NCI-H1417 (cell line): ENCODE data around the gene SEL1L3.
A peak's percentile ranks its signal among the peaks of the same experiment; 100 is the strongest.
"Not testable (repeated sequence)": the region's sequence is repeated elsewhere in the genome, so short reads cannot be mapped to it uniquely, and the experiment has no call there.

ENCODE experiments used
- DNase-seq, 3 experiments: peaks; one replicate each; lab custom pipeline; 2025; lab: John Stamatoyannopoulos, UW

SEL1L3 gene

DNA sequence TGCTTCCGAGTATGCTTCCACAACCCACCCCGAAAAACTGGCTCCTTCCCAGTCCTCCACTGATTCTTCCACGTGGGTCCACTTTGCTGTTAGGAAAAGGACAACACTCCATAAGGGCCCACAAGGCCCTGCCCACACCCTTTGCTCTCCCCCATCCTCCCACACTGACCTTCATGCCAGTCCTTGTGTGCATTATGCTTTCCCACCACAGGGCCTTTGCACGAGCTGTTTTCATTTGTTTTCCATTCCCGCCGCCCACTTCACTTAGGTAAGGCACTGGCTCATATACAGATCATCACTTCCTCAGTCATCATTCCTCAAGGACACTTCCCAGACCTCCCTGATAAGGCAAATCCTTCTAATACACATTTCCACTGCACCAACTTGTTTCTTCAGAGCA, 16.8 kb upstream of the SEL1L3 start:
- DNase-seq, result no peak

DNA sequence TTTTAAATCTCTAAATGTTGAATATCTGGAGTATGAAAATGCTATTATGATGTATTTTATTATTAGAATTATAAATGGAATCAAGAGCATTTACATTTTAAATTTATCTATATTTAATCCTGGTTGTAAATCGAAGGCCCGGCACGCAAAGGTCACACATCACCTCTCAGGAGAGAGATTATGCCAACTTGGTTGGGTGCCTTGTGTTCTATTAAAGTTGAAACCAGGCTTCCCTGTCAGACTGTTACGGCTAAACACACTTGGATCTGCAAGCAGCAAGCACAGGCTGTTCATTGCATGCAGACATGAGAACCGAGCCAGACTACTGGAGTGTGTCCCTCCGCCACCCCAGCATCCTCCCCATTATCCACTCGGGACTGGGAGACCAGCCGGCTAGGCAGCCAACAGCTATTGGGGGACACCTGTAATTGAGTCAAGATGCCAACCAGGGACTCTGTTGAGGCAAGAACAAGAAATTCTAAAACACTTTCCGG, 16.4 kb upstream of the SEL1L3 start:
- no peak for DNase-seq

DNA sequence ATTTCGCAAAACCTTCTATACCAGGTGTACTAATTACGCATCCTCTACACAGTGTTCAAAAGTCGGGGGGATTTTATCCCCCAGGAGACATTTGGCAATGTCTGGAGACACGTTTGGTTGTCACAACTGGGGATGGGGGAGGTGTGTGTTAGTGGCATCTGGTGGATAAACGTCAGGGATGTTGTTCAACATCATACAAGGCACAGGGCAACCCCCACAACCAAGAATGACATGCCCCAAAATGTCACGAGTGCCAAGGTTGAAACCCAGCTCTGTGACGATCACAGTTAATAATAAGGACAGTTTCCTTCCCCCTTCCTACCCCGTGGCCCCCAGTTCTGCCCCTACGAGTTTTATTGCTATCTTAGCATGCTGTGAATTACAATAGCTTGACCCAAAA, 15.9 kb upstream of the SEL1L3 start:
- DNase-seq, result no peak

DNA sequence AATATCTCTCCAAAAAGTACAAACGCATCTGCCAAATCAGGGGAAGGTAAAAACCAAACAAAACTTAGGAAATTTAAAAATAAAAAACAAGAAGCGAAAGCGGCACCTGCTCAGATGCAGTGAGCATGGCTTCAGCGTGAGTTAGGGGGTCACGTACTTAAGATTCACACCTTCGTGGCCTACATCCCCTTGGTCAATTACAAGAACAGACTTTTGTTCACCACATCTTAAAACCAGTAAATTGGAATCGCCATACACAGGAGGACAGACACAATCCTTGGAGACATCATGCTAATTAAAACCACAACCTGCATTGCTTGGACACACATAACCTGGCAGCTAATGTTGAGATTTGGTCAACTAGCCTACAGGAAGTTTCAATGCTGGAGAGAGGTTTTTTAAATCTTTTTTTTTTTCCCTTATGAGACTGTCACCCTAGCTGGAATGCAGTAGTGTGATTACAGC, 12.5 kb upstream of the SEL1L3 start:
- DNase-seq, result no peak

DNA sequence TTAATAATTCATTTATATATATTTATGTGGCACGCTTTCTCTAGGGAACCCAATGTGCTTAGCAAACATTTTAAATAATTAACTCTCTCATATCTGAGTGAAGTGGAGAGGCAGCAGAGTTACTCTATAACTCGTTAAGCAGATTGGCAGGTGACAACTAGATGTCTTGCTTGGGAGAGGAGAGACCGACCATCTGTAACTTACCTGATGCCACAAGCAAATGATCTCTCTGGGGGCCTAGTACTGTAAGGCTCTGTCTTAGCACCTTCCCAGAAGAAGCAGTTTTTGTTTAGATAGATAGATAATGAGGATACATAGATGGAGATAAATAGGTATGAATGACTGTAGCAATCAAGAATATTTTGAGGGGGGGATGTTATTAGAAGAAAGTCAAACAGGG, 11.9 kb upstream of the SEL1L3 start:
- DNase-seq, result peak in 1 of 3 experiments; percentile 43

DNA sequence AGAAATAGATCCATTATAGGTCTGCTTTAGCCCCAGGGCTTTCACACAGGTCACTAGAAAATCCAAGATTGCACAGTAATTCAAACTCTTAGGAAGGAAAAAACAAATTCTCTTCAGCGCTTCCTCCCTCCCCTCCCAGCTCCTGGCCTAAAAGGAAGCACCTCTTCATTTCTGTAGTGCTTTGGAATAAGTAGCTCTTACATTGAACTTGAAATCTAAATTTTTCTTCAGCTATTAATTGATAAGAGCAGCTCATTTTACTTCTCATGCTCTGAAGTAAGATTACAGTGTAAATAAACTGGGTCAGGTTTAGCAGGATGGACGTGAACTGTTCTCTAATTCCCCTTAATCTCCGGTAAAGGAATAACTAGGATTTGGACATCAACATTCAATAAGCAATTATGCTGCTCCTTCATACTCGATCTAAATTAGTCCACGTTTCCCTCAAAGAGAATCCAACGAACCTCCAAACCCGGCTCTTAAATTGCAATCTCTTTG, 10.9 kb upstream of the SEL1L3 start:
- DNase-seq, result peak in 2 of 3 experiments; percentile 7 to 53

DNA sequence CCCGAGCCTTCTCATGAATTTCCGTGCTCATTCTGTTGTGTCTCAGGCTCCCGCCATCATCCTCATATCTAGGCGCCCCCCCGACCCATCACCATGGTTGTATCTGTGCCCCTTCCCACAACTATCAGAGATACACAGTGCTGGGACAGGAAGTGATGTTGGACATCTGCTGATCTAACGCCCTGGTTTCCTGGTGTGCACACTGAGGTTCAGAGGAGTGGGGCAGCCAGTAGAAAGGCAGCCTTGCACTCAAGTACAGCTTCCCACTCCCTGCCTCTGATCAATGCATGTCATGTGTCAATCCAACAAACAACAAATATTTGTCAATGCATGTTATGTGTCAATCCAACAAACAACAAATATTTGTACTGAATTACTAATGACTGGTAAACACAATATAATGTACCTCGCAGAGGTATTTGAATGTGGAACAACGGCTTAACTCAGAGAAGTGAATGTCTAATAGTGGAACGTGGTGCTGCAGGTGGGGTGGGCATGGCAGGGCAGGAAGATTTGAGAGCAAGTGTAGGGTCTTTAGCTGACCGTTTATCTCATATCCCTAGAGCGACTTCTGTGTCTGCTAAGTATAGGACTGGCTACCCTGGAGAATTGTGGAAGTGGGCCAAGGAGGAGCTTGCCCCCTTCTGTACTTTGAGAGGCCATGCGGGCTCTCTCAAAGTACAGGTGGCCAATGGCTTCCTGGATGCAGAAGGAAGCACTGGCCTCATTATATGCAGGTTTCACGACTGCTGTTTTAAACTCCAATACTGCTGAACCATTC, 10.3 kb upstream of the SEL1L3 start:
- DNase-seq, result no peak

DNA sequence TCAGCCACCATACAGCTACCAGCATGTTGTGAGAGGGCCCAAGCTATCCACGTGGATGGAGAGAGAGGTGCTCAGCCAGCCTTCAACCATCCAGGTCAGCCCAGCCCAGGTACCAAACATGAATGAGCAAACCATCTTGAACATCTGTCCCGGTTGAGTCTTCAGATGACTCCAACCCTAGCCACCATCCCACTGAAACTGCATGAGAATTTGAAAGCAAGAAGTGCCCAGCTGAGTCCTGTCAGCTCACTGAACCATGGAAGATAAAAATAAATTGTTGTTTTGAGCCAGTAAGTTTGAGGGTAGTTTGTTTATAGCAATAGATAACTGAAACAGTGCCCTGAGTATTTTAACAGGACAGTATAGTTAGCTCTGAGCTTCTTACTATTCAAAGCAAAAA, 7.3 kb upstream of the SEL1L3 start:
- DNase-seq, result no peak

DNA sequence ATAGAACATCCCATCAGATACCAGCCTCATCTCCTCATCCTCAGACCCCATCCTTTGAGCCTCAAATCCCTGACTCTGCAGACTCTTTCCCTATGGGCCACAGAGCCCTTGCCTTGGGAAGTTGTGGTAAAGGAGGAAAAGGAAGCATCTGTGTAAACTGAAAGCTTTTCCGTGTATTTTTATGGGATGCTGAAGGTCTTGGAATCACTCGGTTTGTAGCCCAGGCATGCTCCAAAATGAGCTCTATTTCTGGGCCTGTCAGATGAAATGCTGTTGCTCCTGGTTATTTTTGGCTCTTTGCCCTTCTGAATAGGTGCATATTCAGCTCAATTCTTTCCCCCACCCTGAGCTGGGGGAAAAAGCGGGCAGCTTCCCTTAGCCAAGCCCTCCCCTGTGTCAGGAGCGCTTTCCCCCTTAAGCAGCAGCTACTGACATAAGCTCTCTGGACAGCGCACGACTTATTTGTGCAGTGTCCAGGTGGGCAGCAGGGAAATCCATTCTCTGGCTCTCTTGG, 5.0 kb upstream of the SEL1L3 start:
- DNase-seq, result no peak

DNA sequence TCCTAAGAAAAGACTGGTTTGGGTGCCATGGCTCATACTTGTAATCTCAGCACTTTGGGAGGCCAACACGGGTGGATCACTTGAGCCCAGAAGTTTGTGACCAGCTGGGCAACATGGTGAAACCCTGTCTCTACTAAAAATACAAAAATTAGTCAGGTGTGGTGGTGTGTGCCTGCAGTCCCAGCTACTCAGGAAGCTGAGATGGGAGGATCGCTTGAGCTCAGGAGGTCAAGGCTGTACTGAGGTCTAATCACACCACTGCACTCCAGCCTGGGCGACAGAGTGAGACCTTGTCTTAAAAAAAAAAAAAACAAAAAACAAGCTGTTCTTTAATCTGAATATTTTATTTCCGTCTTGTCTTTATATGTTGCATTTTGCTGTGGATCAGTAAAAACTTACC, 3.6 kb upstream of the SEL1L3 start:
- not testable (repeated sequence) for DNase-seq

DNA sequence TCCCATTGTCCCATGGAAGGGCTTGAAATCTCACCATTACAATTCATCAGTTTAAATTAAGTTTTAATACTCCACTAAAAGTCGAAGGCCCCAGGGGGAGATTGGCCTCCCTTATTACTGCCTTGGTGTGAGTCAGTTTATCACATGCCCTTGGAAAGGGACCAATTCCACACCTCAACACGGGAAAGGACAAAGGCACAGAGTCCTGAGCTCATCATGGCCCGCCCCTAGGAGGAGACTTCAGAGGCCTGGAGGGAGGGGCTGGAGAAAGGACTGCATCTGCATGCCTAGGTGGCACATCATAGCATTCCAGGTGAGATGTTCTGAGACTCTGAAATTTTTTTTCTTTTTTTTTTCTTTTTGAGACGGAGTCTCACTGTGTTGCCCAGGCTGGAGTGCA, 2.8 kb upstream of the SEL1L3 start:
- DNase-seq, result peak in 1 of 3 experiments; percentile 22

DNA sequence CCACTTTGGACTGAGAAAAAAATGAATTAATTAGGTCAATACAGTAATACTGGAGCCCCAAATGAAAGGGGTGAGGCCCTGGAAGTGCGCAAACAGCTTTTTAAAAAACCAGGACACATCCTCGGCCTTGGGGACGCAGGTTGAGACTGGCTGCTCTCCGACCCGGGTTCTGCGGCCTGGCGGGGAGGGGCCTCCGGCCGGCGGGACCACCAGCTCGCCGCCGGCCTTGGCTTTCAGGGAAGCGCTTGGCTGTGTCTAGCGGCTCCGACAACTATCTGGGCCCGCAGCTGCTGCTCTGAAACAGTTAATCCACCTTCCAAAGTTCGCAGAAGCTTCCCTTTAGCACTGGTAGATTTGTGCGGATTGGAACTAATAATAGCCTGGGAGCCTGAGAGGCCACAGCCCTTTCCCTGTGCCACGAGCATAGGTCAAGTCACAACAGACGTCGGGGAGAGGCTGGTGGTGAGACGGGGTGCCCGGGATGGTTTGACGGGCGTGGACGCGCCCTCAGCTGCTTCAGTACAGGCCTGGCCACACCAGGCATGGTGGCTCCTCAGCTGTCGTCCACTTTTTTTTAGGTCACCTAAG, 1.1 kb upstream of the SEL1L3 start:
- DNase-seq, result no peak

DNA sequence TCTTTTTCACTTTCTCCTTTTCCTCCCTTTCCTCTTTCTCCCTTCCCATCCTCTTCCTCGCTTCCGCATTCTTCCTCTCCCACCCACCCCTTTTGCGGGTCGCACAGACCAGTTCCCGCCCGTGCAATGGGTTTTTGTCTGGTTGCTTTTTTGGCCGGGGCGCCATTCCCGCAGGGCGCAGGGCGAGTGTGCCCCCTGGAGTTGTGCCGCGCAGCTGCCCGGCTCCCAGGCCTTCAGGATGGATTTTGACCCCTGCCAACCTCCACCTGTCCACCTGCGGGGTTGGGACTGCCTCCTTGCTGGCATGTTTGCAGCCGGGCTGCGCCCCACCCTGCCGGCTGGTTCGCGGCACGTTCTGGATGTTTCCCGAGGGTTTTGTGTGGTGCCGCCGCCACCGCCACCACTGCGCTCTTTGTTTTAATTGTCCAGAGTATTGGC, 578 bp upstream of the SEL1L3 start:
- peak in 2 of 3 experiments; percentile 57 to 62 for DNase-seq

DNA sequence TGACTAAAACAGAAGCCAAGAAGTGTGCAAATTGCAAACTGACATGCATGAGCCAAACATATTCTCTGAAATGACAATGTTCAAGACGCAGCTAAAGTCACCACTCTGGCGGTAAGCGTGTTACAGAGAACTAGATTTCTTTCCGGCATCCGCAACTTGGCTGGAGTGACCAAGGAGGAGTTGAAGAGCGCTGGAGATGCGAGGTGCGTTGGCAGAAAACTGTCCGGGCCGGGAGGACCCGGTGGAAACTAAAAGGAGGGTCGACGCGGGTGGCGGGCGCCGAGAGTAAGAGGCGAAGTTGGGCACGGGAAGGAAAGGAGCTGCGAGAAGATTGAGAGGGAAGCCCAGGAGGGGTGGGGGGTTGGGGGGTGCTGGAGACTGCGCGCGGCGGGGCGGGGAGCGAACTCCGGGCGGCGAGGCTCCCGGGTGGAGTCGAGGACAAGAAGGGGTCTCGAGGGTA, 807 bp downstream of the SEL1L3 start:
- peak; percentile 29 to 70 (median 58) for DNase-seq

DNA sequence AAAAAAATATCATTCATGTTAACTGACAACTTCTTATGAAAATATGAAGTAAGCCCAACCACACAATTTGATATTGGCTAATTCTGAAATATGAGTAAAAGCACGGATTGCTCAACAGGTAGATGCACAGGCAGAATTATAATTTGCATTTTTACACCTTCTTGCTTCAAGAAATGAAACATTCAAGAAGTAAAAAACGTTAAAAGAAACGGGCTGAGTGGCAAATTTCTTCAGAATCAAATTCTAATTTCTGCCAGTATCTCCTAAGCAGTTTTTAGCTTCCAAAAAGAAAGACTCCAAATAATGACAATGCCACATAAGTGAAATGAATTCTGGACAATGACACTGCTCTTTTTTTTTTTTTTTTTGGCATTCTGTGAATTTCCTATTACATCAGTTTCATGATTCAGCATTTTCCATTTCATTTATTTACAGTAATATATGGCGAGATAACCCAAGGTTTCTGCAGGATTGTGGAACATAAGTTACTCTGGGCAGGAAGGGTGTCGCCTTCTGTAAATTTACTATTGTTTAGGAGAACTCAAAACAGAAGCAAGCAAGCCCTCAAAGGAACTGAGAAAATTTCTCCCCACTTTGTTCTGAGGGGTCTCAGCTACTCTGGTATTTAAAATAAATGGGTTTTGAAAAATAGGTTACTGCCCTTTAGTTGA, 1.4 kb downstream of the SEL1L3 start:
- DNase-seq, result no peak

DNA sequence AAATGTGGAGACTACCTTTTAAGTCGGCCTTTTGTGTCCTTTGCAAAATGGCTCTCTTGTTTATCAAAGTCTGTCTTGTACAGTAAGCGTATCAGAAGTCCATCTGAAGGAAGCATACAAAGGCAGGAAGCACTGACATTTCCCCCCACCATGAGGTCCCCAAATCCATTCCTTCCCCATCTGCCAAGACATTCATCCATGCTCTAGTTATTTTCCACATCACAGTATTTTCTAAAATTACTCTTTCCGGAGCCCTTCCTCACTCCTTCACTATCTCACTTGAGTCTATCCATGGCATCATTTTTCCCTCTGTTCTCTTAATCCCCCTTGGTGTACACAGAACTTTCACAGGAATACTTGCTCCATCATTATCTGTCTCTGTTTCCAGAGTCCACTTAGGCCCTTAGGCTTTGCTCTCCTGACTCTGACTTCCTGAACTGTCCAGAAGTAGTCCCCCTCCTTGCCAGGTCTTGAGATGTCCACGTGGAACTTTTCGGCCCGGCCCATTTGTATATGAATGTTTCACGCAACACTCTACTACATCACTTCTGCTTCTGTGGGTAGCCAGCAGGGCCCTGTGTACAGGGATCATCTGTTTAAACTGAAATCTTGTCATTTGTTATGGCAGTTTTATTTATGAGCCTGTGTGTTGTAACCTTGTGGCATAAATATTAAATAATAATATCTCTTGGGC, 2.1 kb downstream of the SEL1L3 start:
- DNase-seq, result no peak

DNA sequence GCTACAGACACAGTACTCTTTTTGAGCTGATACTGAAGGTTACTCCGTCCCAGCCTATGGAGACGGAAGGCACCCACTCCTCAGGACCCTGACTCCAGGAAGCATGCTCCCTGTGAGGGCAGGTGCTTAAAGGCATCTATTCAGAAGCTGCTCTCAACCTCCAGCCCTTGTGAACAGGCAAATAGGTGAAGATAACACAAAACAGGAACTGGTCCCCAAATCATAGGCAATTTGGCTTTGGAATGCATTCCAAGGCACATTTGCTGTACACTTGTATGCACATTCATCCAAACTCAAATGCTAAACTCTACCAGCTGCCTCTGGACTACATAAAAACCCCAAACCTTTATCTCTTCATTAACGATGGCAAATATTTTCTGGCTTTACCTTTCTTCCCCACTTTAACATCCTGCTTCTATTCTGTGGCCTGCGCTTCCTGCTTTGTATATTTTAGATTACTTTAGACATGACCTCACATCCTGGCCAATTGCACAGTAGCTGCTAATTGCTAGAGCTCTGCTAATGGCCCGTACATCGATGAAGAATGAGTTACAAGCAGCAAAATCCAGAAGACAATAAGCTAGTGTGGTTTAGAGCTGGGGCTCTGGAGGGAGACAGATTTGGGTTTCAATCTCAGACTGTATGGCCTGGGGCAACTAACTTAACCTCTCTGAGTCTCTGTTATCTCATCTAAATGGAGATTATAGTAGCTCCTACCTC, 3.2 kb downstream of the SEL1L3 start:
- DNase-seq, result peak in 1 of 3 experiments; percentile 5

DNA sequence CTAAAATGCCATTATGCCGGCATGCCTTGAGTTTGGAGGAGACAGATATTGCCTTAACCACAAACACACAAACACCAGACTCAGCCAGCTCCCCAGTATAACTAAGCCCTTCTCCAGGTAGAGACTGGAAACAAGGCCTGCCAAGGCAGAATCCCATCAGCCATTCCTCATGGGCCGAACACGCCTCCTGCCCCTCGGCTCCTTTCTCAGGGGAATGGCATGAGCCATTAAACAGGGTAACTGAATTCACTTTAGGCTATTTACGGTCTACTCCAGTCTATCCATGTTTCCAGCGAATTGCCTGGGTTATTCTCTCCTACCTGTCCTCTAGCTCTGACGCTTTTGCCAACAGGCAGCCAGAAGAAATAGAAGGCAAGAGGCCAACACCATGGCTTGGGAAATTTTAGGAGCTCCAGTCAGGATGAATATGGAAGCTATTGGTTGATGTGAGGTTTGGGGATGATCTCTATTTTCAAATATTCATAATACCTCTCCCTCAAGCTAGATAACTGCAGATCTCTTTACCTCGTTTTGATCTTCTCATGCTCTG, 4.9 kb downstream of the SEL1L3 start:
- no peak for DNase-seq

DNA sequence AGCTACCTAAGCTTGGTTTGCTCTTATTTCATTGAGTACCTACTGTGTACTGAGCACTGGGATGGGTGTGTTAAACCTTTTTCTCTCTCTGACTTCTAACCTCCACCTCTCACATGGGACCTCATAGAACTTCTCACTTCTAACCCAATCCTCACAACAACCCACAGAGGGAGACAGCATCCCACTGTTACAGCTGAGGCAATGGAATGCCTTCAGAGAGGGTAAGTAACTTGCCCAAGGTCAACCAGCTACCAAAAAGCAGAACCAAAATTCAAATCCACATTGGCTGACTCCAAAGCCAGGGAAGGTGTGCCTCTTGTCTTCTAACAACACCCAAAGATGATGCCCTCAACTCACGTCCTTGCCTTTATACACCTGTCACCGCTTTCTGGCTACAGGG, 5.4 kb downstream of the SEL1L3 start:
- DNase-seq, result no peak

DNA sequence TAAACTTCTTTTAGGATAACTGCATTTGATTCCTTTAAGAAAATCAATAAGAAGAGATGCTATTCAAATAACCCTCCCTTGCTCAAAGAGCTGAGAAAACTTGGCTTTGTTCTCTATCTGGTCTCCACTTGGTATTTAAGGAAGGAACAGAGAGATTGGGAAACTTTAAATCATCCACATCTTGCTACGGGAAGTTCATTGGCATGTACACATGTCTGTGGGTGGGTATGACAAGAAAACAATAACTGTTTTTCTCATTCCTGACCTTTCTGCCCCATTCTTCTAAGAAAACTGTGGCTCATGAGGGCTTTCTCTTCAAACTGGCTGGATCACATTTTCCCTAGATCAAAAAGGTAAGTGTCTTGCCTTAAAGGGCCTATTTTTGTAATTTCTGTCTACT, 6.0 kb downstream of the SEL1L3 start:
- DNase-seq, result no peak

DNA sequence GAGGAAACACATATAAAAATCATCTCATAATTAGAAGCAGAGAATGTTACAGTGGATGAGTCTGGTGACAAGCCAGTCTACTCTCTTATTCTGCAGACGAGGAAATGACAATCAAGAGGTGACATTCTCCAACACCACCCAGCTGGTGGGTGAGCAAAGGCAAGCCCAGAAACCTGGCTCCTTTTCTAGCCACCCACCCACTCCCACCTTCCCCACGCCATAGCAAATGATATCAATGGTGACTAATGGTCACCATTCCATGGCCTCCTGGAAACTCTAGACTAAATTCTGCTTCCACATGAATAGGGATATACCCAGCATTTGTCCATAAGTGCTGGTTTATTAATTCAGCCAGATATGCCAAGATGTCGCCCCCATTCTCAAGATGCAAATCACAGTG, 10.7 kb downstream of the SEL1L3 start:
- no peak for DNase-seq
